ENCODE results near the gene GTF2F2. TPM values are rescaled to one million over a fixed set of nuclear protein-coding genes. Genes with fewer than 3 reads are reported as not detected.

GTF2F2 gene
- total RNA-seq, 1 experiment from 2014 or later: 47.4 TPM

GRCh38 chr13:45305079-45305478 lies 184.8 kb downstream of the GTF2F2 start:
- no peak for DNase-seq (ENCODE audit: unreplicated experiment)
- CTCF ChIA-PET: interaction anchor here (6.6 kb wide), 1 partner anchor 258 kb away, joined by 68 read pairs; no protein-coding TSS in a partner anchor
- Mint-ChIP-seq H3K4me3 (ENCODE audit: unreplicated experiment) (no peak overlapping the region), H3K9me3 (ENCODE audit: unreplicated experiment) (no peaks in the 10 kb centered on the region), H3K36me3 (ENCODE audit: insufficient read depth, unreplicated experiment) (peaks cover 7% of the 10 kb centered on the region), H3K27ac (ENCODE audit: low read depth, unreplicated experiment) (no peak overlapping the region), H3K4me1 (ENCODE audit: insufficient read depth, unreplicated experiment) (no peaks in the 10 kb centered on the region), H3K27me3 (ENCODE audit: insufficient read depth, unreplicated experiment) (no peaks in the 10 kb centered on the region)
- POLR2A ChIA-PET: no interaction called here
- no peak for TF ChIP-seq CTCF (IDR thresholded peaks at IDR 0.05; ENCODE audit: unreplicated experiment)
- intact Hi-C loops (cut with micrococcal nuclease): no loop called here
- no TSS peak for BruUV-seq (replicated peaks)

- Mint-ChIP-seq H3K27me3 (ENCODE audit: insufficient read depth, unreplicated experiment) (no peaks in the 10 kb centered on the region), H3K36me3 (ENCODE audit: insufficient read depth, unreplicated experiment) (no peaks in the 10 kb centered on the region), H3K9me3 (ENCODE audit: unreplicated experiment) (no peaks in the 10 kb centered on the region), H3K4me3 (ENCODE audit: unreplicated experiment) (no peak overlapping the region), H3K27ac (ENCODE audit: low read depth, unreplicated experiment) (no peak overlapping the region), H3K4me1 (ENCODE audit: insufficient read depth, unreplicated experiment) (peaks cover 10% of the 10 kb centered on the region)
- DNase-seq (ENCODE audit: unreplicated experiment): no peak
- ChIA-PET CTCF (interaction anchor here (0.6 to 6.6 kb wide), 4 partner anchors 25 to 523 kb away, joined by 3 to 68 read pairs (median 10); no protein-coding TSS in a partner anchor), POLR2A (interaction anchor here (0.6 to 3.6 kb wide), 2 partner anchors 32 to 259 kb away, joined by 3 to 14 read pairs; no protein-coding TSS in a partner anchor)
- no TSS peak for BruUV-seq (replicated peaks)
- intact Hi-C loops (cut with micrococcal nuclease): no loop called here
- TF ChIP-seq CTCF (IDR thresholded peaks at IDR 0.05; ENCODE audit: unreplicated experiment): no peak
Measured at GRCh38 chr13:45306966-45307365, 186.7 kb downstream of the GTF2F2 start.

GRCh38 chr13:45310341-45311131 lies 190.2 kb downstream of the GTF2F2 start:
- intact Hi-C loops (cut with micrococcal nuclease): no loop called here
- TF ChIP-seq CTCF (IDR thresholded peaks at IDR 0.05; ENCODE audit: unreplicated experiment): no peak
- no peak overlapping the region for H3K27ac Mint-ChIP-seq (ENCODE audit: low read depth, unreplicated experiment)
- H3K4me3 Mint-ChIP-seq (ENCODE audit: unreplicated experiment): peak overlapping the region; percentile 6
- no peaks in the 10 kb centered on the region for H3K27me3 Mint-ChIP-seq (ENCODE audit: insufficient read depth, unreplicated experiment)
- ChIA-PET POLR2A (interaction anchor here (1.0 to 3.6 kb wide), 3 partner anchors 24 to 263 kb away, joined by 3 to 14 read pairs (median 8); partner anchors contain the start of gene TPT1), CTCF (interaction anchor here (0.5 to 6.6 kb wide), 15 partner anchors 13 to 340 kb away, joined by 3 to 68 read pairs (median 3); partner anchors contain the start of gene TPT1)
- DNase-seq (ENCODE audit: unreplicated experiment): no peak
- no TSS peak for BruUV-seq (replicated peaks)
- H3K4me1 Mint-ChIP-seq (ENCODE audit: insufficient read depth, unreplicated experiment): peaks cover 10% of the 10 kb centered on the region
- H3K9me3 Mint-ChIP-seq (ENCODE audit: unreplicated experiment): no peaks in the 10 kb centered on the region
- no peaks in the 10 kb centered on the region for H3K36me3 Mint-ChIP-seq (ENCODE audit: insufficient read depth, unreplicated experiment)

GRCh38 chr13:45314822-45315221 lies 194.5 kb downstream of the GTF2F2 start:
- no TSS peak for BruUV-seq (replicated peaks)
- no peak overlapping the region for H3K27ac Mint-ChIP-seq (ENCODE audit: low read depth, unreplicated experiment)
- H3K27me3 Mint-ChIP-seq (ENCODE audit: insufficient read depth, unreplicated experiment): no peaks in the 10 kb centered on the region
- no peaks in the 10 kb centered on the region for H3K9me3 Mint-ChIP-seq (ENCODE audit: unreplicated experiment)
- no peak overlapping the region for H3K4me3 Mint-ChIP-seq (ENCODE audit: unreplicated experiment)
- peaks cover 10% of the 10 kb centered on the region for H3K4me1 Mint-ChIP-seq (ENCODE audit: insufficient read depth, unreplicated experiment)
- ChIA-PET POLR2A (no interaction called here), CTCF (interaction anchor here (0.7 kb wide), 1 partner anchor 268 kb away, joined by 3 read pairs; no protein-coding TSS in a partner anchor)
- no peak for TF ChIP-seq CTCF (IDR thresholded peaks at IDR 0.05; ENCODE audit: unreplicated experiment)
- H3K36me3 Mint-ChIP-seq (ENCODE audit: insufficient read depth, unreplicated experiment): peaks cover 5% of the 10 kb centered on the region
- DNase-seq (ENCODE audit: unreplicated experiment): no peak
- intact Hi-C loops (cut with micrococcal nuclease): no loop called here
